Transverse colon (tissue), 3 donors: ENCODE data around the gene CNTNAP2.

Experiments used
- EP300 ChIP-seq: sonication (generic); formaldehyde crosslinking; IDR thresholded peaks from one replicate; pipeline ENCODE4 v1.6.1; 2017; ENCODE audit warnings: antibody characterized with exemption, low read depth
- POLR2A ChIP-seq: fragments of 450-650 bp; IDR thresholded peaks from one replicate; pipeline ENCODE4 v1.6.1; 2016; ENCODE audit warnings: antibody characterized with exemption, mild to moderate bottlenecking, moderate library complexity
- TF ChIP-seq, protein P1 (sequence below), 5 experiments: fragments of 200-600 bp in 3 of 5; fragments of 450-650 bp in 2 of 5; sonication (generic) in 3 of 5; IDR thresholded peaks; 1 replicate in 2 of 5; 2 replicates in 3 of 5; pipeline ENCODE4 v1.5.1; 2016 to 2017; ENCODE audit warnings: antibody characterized with exemption in 5 of 5, inconsistent platforms in 3 of 5, mild to moderate bottlenecking in 2 of 5, moderate library complexity in 1 of 5

DNA sequence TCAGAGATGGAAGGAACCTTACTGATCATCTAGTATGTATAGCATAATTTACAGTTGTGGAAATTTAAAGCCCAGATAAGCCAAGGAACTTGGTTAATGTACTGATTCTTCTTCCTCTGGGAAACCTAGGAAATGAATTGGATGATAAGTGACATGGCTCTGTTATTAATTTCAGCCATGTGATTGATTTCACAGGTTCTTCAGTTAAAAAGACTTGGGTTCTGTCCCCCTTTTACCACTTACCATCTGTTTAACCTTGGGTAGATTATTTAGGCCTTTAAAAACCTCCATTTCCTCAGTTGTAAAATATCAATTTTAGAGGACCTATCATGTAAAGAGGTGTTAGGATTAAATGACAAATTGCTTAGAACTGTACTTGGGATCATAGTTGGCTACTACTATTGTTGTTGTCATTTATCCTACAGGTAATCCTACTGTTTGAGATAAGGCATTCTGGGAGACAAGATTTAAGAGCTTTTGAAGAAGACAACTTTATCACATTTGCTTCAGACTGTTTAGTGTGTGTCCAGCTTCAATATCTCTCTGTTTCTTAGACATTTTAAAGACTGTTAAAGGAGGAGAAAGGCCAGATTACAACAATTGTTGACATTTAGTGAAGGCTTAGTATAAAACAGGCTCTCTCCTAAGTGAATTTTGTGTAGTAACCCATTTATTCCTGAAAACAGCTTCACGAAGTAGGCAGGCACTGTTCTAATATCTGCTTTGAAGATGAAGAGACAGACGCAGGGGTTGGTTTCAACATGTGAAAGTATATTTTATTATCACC is 1476.9 kb downstream of the CNTNAP2 start:
- TF ChIP-seq, protein P1, sequence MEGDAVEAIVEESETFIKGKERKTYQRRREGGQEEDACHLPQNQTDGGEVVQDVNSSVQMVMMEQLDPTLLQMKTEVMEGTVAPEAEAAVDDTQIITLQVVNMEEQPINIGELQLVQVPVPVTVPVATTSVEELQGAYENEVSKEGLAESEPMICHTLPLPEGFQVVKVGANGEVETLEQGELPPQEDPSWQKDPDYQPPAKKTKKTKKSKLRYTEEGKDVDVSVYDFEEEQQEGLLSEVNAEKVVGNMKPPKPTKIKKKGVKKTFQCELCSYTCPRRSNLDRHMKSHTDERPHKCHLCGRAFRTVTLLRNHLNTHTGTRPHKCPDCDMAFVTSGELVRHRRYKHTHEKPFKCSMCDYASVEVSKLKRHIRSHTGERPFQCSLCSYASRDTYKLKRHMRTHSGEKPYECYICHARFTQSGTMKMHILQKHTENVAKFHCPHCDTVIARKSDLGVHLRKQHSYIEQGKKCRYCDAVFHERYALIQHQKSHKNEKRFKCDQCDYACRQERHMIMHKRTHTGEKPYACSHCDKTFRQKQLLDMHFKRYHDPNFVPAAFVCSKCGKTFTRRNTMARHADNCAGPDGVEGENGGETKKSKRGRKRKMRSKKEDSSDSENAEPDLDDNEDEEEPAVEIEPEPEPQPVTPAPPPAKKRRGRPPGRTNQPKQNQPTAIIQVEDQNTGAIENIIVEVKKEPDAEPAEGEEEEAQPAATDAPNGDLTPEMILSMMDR (IDR thresholded peaks at IDR 0.05), result no peak
- TF ChIP-seq POLR2A (no peak), EP300 (no peak)
